ENCODE results near the gene C3. TPM values are rescaled to one million over a fixed set of nuclear protein-coding genes. Genes with fewer than 3 reads are reported as not detected.
A peak's percentile ranks its signal among the peaks of the same experiment; 100 is the strongest.

The C3 gene
- total and polyA plus RNA-seq, 2 of the 13 experiments (the other 11 are each of a cell fraction or from before 2014, with no cell fraction given): 1,455 to 6,272 TPM

DNA sequence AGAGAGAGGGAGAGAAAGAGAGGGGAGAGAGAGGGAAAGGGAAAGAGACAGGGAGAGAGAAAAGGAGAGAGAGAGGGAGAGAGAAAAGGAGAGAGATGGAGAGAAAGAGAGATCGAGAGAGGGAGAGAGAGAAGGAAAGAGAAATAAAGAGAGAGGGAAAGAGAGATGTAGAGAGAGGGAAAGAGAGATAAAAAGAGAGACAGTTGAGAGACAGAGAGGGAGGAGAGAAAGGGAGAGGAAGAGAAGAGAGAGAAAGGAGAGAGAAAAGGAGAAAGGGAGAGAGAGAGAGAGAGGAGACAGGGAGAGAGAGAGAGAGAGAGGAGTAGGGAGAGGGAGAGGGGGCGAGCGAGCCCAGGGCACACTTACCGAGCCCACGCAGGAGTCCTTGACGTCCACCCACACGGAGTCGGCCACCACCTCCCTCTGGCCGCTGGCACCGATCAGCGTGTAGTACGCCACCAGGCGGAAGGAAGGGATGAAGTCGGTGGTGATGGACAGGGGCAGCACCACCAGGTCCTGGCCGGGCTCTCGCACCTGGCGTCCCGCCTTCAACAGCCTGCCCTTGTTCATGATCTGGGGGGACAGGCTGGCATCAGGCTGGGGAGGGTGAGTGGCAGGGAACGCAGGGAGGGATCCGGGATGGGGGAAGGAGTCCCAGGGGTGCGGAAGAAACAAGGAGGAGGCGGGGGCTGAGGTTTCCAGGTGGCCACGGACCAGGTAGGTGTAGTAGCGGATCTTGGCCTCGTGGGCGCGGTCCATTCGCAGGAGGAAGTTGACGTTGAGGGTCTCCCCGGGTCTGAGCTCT lies 10.0 kb downstream of the C3 start (continued):
- TF ChIP-seq AHDC1 (CRISPR knock-in tag; IDR thresholded peaks at IDR 0.05; ENCODE audit: borderline replicate concordance) (no peak), ZNF17 (CRISPR knock-in tag; IDR thresholded peaks at IDR 0.05) (no peak), HBP1 (CRISPR knock-in tag; IDR thresholded peaks at IDR 0.05; ENCODE audit: low read depth) (no peak), POLR2G (IDR thresholded peaks at IDR 0.05; ENCODE audit: low read depth, low read length) (peak; percentile 40; the same call in 1 of the 2 replicates), PRPF4 (IDR thresholded peaks at IDR 0.05; ENCODE audit: low read depth, low read length, poor library complexity, severe bottlenecking) (peak; percentile 39), IKZF1 (IDR thresholded peaks at IDR 0.05) (no peak), ZNF446 (CRISPR knock-in tag; IDR thresholded peaks at IDR 0.05) (no peak), NRL (CRISPR knock-in tag; IDR thresholded peaks at IDR 0.05; ENCODE audit: borderline replicate concordance) (peak; percentile 28; the same call in 1 of the 2 replicates), ZNF850 (CRISPR knock-in tag; conservative IDR thresholded peaks at IDR 0.05) (no peak), TSC22D2 (CRISPR knock-in tag; IDR thresholded peaks at IDR 0.05; ENCODE audit: borderline replicate concordance) (no peak), EP300 (IDR thresholded peaks at IDR 0.05; ENCODE audit: low read depth in 2 of 2, low read length in 2 of 2) (no peak), EP300 (CRISPR knock-in tag; IDR thresholded peaks at IDR 0.05; ENCODE audit: borderline replicate concordance) (no peak), SP1 (IDR thresholded peaks at IDR 0.05) (no peak), SP1 (CRISPR knock-in tag; IDR thresholded peaks at IDR 0.05) (no peak), EZH2 (conservative IDR thresholded peaks at IDR 0.05; ENCODE audit: low read depth, low read length) (no peak)
- TF ChIP-seq, protein P1, sequence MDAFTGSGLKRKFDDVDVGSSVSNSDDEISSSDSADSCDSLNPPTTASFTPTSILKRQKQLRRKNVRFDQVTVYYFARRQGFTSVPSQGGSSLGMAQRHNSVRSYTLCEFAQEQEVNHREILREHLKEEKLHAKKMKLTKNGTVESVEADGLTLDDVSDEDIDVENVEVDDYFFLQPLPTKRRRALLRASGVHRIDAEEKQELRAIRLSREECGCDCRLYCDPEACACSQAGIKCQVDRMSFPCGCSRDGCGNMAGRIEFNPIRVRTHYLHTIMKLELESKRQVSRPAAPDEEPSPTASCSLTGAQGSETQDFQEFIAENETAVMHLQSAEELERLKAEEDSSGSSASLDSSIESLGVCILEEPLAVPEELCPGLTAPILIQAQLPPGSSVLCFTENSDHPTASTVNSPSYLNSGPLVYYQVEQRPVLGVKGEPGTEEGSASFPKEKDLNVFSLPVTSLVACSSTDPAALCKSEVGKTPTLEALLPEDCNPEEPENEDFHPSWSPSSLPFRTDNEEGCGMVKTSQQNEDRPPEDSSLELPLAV (CRISPR knock-in tag; conservative IDR thresholded peaks at IDR 0.05; ENCODE audit: low read depth): no peak
- TF ChIP-seq, protein P2, sequence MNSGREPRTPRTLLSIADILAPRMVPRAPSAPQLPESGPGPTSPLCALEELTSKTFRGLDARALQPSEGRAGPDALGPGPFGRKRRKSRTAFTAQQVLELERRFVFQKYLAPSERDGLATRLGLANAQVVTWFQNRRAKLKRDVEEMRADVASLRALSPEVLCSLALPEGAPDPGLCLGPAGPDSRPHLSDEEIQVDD (CRISPR knock-in tag; IDR thresholded peaks at IDR 0.05; ENCODE audit: borderline replicate concordance): no peak
- TF ChIP-seq, protein P3, sequence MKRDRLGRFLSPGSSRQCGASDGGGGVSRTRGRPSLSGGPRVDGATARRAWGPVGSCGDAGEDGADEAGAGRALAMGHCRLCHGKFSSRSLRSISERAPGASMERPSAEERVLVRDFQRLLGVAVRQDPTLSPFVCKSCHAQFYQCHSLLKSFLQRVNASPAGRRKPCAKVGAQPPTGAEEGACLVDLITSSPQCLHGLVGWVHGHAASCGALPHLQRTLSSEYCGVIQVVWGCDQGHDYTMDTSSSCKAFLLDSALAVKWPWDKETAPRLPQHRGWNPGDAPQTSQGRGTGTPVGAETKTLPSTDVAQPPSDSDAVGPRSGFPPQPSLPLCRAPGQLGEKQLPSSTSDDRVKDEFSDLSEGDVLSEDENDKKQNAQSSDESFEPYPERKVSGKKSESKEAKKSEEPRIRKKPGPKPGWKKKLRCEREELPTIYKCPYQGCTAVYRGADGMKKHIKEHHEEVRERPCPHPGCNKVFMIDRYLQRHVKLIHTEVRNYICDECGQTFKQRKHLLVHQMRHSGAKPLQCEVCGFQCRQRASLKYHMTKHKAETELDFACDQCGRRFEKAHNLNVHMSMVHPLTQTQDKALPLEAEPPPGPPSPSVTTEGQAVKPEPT (CRISPR knock-in tag; IDR thresholded peaks at IDR 0.05; ENCODE audit: low read depth): no peak
